Neutrophil (primary cell): Measurements from ENCODE around the gene TNFRSF4.

Experiments
- H3K27ac ChIP-seq: fragments of 200-600 bp; sonication (generic); 2 replicates; pipeline ENCODE4 v1.5.1; 2016; ENCODE audit warnings: mild to moderate bottlenecking, moderate library complexity
- H3K27me3 ChIP-seq: fragments of 200-600 bp; sonication (generic); 2 replicates; pipeline ENCODE4 v1.6.0; 2016; ENCODE audit warnings: mild to moderate bottlenecking
- H3K36me3 ChIP-seq: fragments of 200-600 bp; sonication (generic); 2 replicates; pipeline ENCODE4 v1.5.1; 2017
- H3K4me1 ChIP-seq, 2 experiments: fragments of 200-600 bp in 1 of 2; sonication (generic) in 1 of 2; 1 replicate in 1 of 2; 2 replicates in 1 of 2; pipeline versions ENCODE4 v1.5.1 to v1.6.1; 2013 to 2016; ENCODE audit warnings: low read depth in 1 of 2, low read length in 1 of 2, mild to moderate bottlenecking in 1 of 2, moderate library complexity in 1 of 2; ENCODE audit not compliant: control insufficient read depth in 1 of 2, insufficient read depth in 1 of 2
- H3K4me3 ChIP-seq, 2 experiments: fragments of 200-600 bp in 1 of 2; sonication (generic) in 1 of 2; 1 replicate in 1 of 2; 2 replicates in 1 of 2; pipeline ENCODE4 v1.5.1; 2013 to 2016; ENCODE audit warnings: low read depth in 1 of 2, low read length in 1 of 2, mild to moderate bottlenecking in 1 of 2, moderate library complexity in 1 of 2
- H3K9me3 ChIP-seq: fragments of 200-600 bp; sonication (generic); 2 replicates; pipeline ENCODE4 v1.5.1; 2016
- TF ChIP-seq, protein P1 (sequence below): fragments of 200-600 bp; sonication (generic); IDR thresholded peaks from 2 replicates; pipeline ENCODE4 v1.5.1; 2016; ENCODE audit warnings: antibody characterized with exemption

TNFRSF4 gene

DNA sequence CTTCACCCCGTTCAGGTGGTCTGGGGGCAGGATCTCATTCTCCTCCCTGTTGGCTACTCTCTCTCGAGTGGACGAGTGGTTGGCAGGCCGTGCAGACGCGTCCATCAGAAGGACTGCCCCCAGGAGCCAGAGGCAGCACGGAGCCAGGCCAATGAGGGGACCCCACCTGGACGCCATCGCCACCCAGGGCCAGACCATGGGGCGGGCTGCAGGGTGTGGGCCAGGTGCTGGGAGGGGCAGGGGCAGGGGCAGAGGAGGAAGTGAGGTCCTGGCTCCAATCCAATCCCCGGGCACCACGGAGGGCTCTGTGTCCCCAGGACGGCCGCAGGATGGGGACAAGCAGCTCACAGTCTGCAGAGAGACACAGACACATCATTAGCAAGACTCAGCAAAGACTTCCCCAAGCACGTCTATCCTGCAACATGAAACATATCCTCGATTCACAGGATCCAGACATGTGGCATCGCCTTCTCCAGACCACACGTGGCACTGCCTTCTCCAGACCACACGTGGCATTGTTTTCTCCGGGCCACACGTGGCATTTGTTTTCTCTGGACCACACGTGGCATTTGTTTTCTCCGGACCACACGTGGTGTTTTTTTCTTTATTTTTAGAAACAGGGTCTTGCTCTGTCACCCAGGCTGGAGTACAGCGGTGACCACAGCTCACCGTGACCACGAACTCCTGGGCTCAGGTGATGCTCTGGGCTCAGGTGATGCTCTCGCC lies 14.8 kb upstream of the TNFRSF4 start:
- Histone ChIP-seq H3K9me3 (no peaks in the 10 kb centered on the region), H3K27me3 (no peaks in the 10 kb centered on the region), H3K4me3 (no peak overlapping the region), H3K4me1 (peaks cover 22 to 27% of the 10 kb centered on the region in 2 experiments), H3K27ac (no peak overlapping the region), H3K36me3 (peaks cover 54% of the 10 kb centered on the region)
- TF ChIP-seq, protein P1, sequence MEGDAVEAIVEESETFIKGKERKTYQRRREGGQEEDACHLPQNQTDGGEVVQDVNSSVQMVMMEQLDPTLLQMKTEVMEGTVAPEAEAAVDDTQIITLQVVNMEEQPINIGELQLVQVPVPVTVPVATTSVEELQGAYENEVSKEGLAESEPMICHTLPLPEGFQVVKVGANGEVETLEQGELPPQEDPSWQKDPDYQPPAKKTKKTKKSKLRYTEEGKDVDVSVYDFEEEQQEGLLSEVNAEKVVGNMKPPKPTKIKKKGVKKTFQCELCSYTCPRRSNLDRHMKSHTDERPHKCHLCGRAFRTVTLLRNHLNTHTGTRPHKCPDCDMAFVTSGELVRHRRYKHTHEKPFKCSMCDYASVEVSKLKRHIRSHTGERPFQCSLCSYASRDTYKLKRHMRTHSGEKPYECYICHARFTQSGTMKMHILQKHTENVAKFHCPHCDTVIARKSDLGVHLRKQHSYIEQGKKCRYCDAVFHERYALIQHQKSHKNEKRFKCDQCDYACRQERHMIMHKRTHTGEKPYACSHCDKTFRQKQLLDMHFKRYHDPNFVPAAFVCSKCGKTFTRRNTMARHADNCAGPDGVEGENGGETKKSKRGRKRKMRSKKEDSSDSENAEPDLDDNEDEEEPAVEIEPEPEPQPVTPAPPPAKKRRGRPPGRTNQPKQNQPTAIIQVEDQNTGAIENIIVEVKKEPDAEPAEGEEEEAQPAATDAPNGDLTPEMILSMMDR: no peak

DNA sequence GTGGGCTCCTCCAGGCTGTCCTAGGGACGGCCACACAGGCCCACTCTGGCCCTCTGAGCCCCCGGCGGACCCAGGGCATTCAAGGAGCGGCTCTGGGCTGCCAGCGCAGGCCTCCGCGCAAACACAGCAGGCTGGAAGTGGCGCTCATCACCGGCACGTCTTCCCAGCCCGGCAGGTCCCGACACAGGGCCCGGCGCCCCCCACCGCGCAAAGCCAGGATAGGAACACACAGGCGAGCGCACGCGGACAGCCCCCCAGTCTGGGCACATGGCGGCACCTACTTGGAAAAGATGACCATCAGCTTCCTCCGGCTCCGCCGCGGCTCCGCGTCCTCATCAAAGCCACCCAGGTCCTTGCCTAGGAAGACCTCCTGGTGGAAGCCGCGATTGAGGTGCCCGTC lies 14.2 kb upstream of the TNFRSF4 start:
- TF ChIP-seq, protein P1: no peak
- Histone ChIP-seq H3K4me1 (peaks cover 22 to 27% of the 10 kb centered on the region in 2 experiments), H3K27ac (no peak overlapping the region), H3K36me3 (peaks cover 60% of the 10 kb centered on the region), H3K9me3 (no peaks in the 10 kb centered on the region), H3K27me3 (no peaks in the 10 kb centered on the region), H3K4me3 (no peak overlapping the region)

DNA sequence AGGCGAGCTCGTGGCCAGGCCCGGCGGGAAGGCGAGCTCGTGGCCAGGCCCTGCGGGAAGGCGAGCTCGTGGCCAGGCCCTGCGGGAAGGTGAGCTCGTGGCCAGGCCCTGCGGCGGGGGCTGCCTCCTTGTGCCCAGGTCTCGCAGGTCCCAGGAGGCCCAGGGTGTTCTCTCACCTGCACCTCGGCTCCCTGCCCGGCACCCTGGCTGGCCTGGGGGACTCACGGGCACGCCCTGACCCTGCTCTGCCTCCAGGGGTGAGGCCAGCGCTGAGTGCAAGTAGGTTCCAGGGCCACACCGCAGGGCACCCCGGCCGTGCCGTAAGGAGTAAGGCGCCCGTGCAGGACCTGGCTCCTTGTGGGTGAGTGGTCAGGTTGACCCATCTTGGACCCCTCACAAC lies 13.4 kb upstream of the TNFRSF4 start:
- Histone ChIP-seq H3K4me1 (peaks cover 16 to 20% of the 10 kb centered on the region in 2 experiments), H3K9me3 (no peaks in the 10 kb centered on the region), H3K27ac (no peak overlapping the region), H3K4me3 (no peak overlapping the region), H3K36me3 (peaks cover 68% of the 10 kb centered on the region), H3K27me3 (no peaks in the 10 kb centered on the region)
- TF ChIP-seq, protein P1: no peak

DNA sequence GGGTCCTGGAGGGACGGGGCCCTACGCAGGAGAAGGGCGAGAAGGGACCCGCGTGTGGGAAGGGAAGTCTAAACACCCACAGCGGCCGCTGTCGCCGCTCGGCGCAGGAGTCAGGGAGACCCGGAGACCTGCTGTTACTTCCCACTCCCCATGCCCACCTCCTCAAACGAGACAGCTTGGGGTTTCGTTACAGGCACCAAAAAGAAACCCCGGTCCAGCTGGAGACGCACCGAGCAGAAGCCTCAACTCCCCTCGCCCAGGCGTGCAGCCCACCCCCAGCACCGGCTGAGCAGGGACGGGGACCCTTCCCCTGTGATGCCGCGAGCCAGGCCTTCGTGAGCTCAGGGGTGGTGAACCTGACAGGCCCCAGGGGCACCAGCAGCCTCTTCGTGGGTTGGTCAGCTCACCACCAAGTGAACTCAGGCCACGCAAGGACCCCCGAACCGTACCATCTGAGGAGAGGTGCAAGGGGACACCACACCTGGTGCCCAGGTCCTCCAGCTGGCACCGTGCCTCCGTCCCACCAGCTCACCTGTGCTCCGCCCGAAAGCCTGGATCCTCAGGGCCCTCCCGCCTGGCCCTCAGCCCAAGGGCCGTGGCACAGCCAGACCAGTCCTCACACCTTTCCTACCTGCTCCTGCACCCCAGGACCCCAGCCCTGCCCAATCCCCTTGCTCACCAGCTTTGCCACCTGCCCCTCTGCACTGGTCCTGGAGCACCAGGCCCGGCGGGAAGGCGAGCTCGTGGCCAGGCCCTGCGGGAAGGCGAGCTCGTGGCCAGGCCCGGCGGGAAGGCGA lies 12.8 kb upstream of the TNFRSF4 start:
- Histone ChIP-seq H3K36me3 (peaks cover 74% of the 10 kb centered on the region), H3K9me3 (no peaks in the 10 kb centered on the region), H3K27ac (no peak overlapping the region), H3K4me1 (peaks cover 16 to 19% of the 10 kb centered on the region in 2 experiments), H3K27me3 (no peaks in the 10 kb centered on the region), H3K4me3 (no peak overlapping the region)
- TF ChIP-seq, protein P1: no peak

DNA sequence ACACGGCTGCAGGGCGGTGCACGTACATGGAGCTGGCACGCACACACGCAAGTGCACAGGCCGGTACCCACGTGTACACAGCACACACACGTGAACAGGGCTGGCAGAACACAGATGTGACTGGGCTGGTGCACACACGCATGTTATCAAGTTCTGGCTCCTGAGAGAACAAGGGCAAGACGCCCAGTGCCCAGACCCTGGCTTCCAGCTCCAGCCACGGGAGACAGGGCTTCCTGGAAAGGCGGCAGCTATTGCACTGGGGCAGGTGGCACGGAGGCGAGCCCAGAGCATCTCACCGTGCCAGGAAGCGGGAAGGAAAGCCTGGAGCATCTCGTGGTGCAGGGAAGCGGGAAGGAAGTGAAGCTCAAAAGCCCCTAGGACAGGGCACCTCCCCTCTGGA lies 12.0 kb upstream of the TNFRSF4 start:
- Histone ChIP-seq H3K4me3 (no peak overlapping the region), H3K9me3 (no peaks in the 10 kb centered on the region), H3K4me1 (peaks cover 10 to 14% of the 10 kb centered on the region in 2 experiments), H3K36me3 (peaks cover 83% of the 10 kb centered on the region), H3K27ac (no peak overlapping the region), H3K27me3 (no peaks in the 10 kb centered on the region)
- TF ChIP-seq, protein P1: no peak
